DMS153 treated with DMSO at 0.1 percent for 48 hours (cell line): Measurements from ENCODE around the gene FKBP14.

Experiments
- DNase-seq: peaks from one replicate; lab custom pipeline; 2025; ENCODE audit not compliant: unreplicated experiment; lab: John Stamatoyannopoulos, UW

The FKBP14 gene

DNA sequence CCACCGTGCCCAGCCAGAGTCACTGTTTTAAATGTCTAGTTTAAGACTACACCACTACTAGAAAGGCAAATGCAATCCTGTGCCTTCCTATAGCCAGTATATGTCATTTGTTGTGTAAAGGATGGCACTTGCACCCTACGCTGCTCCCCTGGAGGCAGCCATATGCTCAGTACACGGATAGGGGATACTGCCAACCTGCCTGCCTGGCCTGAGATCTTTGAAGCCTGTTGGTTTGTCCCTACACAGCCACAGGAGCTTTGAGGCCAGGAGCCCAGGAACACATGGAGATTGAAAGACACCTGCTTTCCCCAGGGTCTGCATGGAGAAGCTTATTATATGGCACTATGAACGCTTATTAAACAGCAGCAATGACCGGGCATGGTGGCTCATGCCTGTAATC, 34.6 kb downstream of the FKBP14 start:
- no peak for DNase-seq

DNA sequence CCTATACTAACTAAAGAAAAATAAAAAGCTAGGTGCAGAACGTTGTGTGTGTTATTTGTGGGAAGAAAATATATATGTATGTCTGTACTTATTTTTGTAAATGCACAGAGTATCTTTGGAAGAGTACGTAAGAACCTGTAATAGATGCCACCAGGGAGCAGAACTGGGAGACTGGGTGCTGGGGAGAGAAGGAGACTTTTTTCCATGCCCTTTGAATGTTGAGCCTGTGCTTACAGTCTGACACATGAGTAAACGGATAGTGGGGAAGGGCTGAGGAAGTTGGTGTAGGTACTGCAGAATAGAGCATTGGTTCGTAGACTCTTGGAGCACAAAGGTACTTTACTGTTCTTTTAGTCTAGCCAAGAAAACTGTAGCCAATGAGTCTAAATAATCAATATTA, 35.6 kb downstream of the FKBP14 start:
- DNase-seq: no peak

- peak; percentile 61 for DNase-seq
Observed at GRCh38 chr7:29989257-29989995, 37.1 kb downstream of the FKBP14 start, which contains the start of gene SCRN1. SCRN1 (minus strand) TSS chr7:29989801; CDS start chr7:29969067, 20,734 bp downstream.

- DNase-seq: peak; percentile 41
Observed at GRCh38 chr7:29988424-29989256, 37.9 kb downstream of the FKBP14 start.

- peak; percentile 41 for DNase-seq
Observed at GRCh38 chr7:29987811-29988317, 38.6 kb downstream of the FKBP14 start.

- DNase-seq: no peak
Observed at GRCh38 chr7:29987083-29987482, 39.4 kb downstream of the FKBP14 start.

DNA sequence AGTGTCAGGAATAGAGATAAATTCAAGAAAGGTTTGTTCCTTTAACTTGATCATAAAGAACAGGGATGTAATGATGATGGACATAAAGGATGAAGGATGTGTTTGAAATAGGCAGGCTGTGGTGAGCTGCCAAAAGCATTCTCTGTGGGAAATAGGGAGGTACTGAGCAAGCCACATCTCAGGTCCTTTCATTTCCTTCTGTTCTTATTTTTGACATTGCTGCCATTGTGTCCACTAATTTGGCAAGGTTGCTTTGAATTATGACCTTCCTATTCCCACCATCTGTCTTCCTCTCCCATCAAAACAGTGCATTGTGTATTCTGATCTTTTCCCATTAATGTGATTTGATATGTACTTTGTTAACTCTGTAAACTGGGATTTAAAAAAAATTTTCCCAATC, 46.4 kb downstream of the FKBP14 start:
- no peak for DNase-seq

GRCh38 chr7:29977886-29978651, 48.4 kb downstream of the FKBP14 start:
- DNase-seq: no peak

DNA sequence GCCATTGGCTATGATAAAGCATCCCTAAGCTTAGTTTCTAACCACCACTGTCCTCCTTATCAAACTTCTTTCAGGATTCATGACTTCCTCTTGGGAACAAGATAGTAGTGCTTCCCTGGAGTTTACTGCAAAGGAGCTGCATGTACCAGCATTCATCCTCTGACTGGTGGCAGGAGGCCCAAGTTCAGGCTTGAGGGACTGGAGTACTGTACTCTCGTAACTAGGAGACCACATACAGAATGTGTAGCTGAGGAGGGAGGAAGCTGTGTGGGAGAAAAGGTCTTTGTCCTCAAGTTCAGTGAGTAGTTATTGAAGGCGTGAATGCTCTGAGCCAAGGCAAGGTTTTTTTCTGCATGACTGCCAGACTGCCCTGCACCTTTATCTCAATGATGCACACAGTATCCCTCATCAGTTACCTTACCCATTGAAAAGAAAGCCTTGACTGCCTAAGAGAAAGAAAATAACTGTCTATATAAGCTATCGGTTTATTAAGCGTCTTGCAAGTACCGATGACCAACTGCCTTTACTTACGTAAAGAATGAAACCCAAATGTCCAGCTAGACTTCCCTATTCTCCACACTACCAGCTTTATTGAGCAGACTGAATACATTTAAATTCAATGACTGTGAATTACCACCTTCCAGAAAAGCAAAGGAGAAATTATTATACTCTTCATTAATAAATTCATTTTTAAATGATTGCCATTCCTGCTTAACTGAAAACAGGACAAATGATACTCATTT, 49.7 kb downstream of the FKBP14 start:
- DNase-seq: no peak

GRCh38 chr7:29976266-29976665, 50.2 kb downstream of the FKBP14 start:
- DNase-seq: no peak

DNA sequence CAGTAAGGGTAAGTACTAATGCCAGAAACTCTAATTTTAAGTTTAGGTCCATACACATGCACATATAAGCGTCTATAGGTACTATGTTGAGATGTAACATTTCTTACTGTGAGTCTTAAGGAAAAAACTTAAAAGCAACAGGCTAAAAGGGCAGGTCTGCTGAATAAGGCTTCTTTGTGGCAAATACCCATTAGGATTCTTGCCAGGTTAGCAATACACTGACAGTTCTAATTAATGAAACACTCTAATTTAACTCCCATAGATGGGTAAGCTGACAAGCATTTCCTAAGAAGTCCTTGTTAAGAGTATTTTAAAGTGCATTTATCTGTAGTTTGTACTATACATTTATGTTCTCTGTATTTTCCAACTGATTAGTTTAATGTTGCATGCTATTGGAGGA, 50.9 kb downstream of the FKBP14 start:
- DNase-seq: no peak

- no peak for DNase-seq
Observed at GRCh38 chr7:29974286-29974685, 52.2 kb downstream of the FKBP14 start.

DNA sequence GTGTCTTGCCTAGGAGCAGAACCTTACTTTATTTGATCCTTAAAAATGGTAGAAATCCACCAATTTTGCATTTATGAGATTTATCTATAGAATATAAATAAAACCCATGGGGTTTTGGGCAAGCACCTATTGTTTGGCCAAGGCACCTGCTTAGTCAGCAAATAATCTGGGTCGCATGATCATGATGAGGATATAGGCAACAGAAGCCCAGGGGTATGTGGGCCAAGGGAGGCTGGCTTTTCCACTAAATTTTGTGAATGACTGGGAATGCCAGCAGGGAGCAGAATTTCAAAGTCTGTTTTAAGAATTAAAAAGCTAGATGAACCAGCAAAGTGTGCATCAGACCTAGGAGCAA, 54.2 kb downstream of the FKBP14 start:
- DNase-seq: no peak

DNA sequence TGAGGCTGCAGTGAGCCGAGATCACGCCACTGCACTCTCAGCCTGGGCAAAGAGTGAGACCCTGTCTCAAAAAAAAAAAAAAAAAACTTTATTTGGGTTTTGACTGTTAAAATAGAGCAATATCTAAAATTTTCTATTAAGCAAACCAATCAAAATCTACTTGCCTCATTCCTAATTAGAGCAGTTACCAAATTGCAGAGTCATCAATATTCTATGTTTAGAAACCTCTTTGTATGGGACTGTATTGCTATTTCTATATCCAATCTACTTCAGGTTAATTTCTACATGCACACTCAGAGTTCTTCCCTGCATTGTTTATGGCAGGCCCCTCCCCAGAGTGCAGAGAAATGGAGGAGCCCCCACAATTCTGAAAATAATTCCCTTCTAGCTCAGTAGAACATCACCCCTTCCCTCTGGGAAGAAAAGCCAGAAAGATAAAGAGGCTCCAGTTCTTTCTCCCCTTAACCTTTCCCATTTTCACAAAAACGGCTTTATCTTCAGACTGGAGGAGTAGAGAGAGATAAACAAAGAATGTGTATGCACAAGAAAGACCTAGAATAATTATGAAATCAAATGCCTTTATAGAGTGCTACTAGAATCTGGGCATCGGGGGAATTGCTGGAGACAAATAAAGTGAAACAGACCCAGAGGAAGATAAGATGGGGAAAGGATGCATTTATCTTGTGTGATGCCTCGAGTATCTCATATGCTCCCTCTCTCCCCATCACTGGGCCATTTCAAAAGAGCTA, 54.8 kb downstream of the FKBP14 start:
- DNase-seq: no peak

GRCh38 chr7:29970158-29970557, 56.3 kb downstream of the FKBP14 start:
- peak; percentile 31 for DNase-seq

DNA sequence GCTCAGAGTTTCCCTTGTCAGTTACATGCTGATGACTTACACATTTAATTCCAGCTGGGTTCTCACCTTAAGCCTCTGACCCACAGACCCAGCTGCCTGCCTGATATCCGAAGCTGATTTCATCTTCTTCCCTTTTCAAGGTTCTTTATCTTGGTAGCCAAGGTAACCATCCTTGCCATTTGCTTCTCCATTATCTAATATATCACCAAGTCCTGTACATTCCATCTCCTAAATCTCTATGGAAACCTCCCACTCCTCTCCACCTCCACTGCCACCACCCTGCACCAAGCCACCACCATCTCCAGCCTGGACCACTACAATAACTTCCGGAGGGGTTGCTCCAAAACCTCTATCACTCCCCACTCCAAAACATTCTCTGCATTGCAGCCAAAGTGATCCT, 56.8 kb downstream of the FKBP14 start:
- no peak for DNase-seq

DNA sequence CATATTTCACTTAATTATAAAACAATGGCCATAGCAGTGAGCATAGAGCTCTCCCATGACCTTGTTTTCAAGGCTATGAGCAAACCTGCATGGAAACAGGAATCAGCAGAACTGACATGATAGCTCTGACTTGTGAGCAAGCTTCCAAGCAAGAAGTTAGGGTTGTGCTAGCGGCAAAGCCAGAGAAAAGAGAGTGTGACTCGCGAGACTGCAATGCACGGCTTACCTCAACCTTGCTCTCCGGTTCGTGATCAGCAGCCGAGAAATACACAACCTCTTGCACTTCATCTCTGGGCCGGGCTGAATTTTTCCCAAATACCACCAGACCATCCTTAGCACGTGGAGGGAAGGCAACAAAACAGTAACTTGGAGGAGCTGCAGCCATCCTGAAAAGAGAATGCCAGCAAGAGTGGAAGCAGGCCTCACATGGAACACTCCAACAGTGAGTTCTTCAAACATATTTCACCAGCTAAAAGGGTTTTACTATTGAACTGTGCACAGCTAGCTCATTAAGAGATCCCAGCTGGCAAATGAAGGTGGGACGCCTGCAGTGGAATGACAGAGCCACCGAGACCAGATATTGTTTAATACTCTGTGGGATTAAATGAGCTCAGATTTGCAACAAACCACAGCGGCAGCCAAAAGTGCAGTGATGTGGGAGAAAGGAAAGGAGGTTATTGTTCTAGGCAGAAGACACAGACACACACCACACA, 57.7 kb downstream of the FKBP14 start:
- no peak for DNase-seq

- no peak for DNase-seq
Observed at GRCh38 chr7:29965030-29965429, 61.5 kb downstream of the FKBP14 start.

DNA sequence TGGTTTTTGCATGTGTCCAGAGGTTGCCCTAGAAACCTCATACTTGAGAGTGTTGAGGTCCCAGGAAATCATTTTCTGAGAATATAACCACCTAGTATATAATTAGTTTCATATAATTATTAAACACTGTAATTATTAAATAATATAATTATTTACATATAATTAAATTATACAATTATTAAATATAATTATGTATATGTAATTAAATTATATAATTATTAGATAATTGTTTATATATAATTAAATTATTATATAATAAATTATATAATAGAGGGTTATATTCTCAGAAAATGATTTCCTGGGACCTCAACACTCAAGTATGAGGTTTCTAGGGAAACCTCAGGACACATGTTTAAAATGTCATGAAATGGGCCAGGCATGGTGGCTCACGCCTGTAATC, 64.5 kb downstream of the FKBP14 start:
- DNase-seq: no peak
